Chondrocyte (in vitro differentiated cells): ENCODE measurements around the gene PDGFRB. TPM values are rescaled to one million over a fixed set of nuclear protein-coding genes. Genes with fewer than 3 reads are reported as not detected.
A peak's percentile ranks its signal among the peaks of the same experiment; 100 is the strongest.

Source experiments
- DNase-seq: peaks from one replicate; pipeline ENCODE4 v3.0.0; 2021; ENCODE audit warnings: mixed read lengths, low spot score
- H3K27ac Mint-ChIP-seq: one replicate; pipeline ENCODE4 v1.8.0; 2021; ENCODE audit warnings: mild to moderate bottlenecking, moderate library complexity, mixed read lengths; ENCODE audit not compliant: unreplicated experiment
- H3K27me3 Mint-ChIP-seq: 2 replicates; pipeline ENCODE4 v1.8.0; 2021; ENCODE audit warnings: low read depth, mixed read lengths
- H3K36me3 Mint-ChIP-seq: 2 replicates; pipeline ENCODE4 v1.8.0; 2021; ENCODE audit warnings: low read depth, mixed read lengths
- H3K4me1 Mint-ChIP-seq: 2 replicates; pipeline ENCODE4 v1.8.0; 2021; ENCODE audit warnings: low read depth, mild to moderate bottlenecking, mixed read lengths
- H3K4me3 Mint-ChIP-seq: one replicate; pipeline ENCODE4 v1.8.0; 2021; ENCODE audit warnings: mild to moderate bottlenecking, moderate library complexity, mixed read lengths; ENCODE audit not compliant: unreplicated experiment
- H3K9me3 Mint-ChIP-seq: 2 replicates; pipeline ENCODE4 v1.8.0; 2021; ENCODE audit warnings: low read depth, mixed read lengths
- total RNA-seq: library from RNA; stranded (reverse); gene quantifications from 3 replicates; pipeline ENCODE4 v1.2.1, GENCODE V29; 2021
- TF ChIP-seq, protein P1 (sequence below): fragments of 200-600 bp; sonication (generic); IDR thresholded peaks from 2 replicates; pipeline ENCODE4 v1.5.0; 2021; ENCODE audit warnings: antibody characterized with exemption, mild to moderate bottlenecking, moderate library complexity

PDGFRB gene
- total RNA-seq, 1 donor from 2014 or later: 499 TPM

DNA sequence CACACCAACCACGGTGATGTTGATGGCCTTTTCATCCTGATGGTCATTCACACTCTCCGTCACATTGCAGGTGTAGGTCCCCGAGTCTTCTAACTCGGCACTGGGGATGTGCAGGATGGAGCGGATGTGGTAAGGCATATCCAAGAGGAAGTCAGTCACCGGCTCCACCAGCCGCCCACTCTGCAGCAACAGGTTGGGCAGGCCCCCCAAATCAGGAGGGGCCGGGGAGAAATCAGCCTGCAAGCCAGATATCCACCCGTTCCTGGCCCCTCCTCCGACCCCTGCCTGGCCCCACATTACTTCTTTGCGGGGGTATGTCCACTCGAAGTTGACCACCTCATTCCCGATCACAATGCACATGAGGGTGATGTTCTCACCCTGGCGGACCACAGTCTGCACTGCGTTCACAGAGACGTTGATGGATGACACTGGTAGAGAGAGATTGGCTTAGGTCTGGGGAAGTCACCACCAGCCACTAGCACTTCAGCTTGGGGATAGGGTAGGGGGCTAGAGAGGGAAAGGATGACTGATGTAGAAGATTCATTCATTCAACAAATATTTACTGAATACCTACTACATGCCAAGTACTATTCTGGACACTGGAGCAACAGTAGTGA lies 22.0 kb downstream of the PDGFRB start:
- Mint-ChIP-seq H3K27me3 (no peaks in the 10 kb centered on the region), H3K4me3 (no peak overlapping the region), H3K27ac (no peak overlapping the region), H3K36me3 (peaks cover 50% of the 10 kb centered on the region), H3K4me1 (peaks cover 89% of the 10 kb centered on the region), H3K9me3 (no peaks in the 10 kb centered on the region)
- TF ChIP-seq, protein P1, sequence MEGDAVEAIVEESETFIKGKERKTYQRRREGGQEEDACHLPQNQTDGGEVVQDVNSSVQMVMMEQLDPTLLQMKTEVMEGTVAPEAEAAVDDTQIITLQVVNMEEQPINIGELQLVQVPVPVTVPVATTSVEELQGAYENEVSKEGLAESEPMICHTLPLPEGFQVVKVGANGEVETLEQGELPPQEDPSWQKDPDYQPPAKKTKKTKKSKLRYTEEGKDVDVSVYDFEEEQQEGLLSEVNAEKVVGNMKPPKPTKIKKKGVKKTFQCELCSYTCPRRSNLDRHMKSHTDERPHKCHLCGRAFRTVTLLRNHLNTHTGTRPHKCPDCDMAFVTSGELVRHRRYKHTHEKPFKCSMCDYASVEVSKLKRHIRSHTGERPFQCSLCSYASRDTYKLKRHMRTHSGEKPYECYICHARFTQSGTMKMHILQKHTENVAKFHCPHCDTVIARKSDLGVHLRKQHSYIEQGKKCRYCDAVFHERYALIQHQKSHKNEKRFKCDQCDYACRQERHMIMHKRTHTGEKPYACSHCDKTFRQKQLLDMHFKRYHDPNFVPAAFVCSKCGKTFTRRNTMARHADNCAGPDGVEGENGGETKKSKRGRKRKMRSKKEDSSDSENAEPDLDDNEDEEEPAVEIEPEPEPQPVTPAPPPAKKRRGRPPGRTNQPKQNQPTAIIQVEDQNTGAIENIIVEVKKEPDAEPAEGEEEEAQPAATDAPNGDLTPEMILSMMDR: no peak
- DNase-seq: no peak

- DNase-seq: no peak
- Mint-ChIP-seq H3K27me3 (no peaks in the 10 kb centered on the region), H3K27ac (peak overlapping the region; percentile 66), H3K36me3 (peaks cover 59% of the 10 kb centered on the region), H3K4me3 (no peak overlapping the region), H3K4me1 (peaks cover 89% of the 10 kb centered on the region), H3K9me3 (no peaks in the 10 kb centered on the region)
- TF ChIP-seq, protein P1: no peak
Observed at GRCh38 chr5:150132740-150133139, 22.9 kb downstream of the PDGFRB start.

DNA sequence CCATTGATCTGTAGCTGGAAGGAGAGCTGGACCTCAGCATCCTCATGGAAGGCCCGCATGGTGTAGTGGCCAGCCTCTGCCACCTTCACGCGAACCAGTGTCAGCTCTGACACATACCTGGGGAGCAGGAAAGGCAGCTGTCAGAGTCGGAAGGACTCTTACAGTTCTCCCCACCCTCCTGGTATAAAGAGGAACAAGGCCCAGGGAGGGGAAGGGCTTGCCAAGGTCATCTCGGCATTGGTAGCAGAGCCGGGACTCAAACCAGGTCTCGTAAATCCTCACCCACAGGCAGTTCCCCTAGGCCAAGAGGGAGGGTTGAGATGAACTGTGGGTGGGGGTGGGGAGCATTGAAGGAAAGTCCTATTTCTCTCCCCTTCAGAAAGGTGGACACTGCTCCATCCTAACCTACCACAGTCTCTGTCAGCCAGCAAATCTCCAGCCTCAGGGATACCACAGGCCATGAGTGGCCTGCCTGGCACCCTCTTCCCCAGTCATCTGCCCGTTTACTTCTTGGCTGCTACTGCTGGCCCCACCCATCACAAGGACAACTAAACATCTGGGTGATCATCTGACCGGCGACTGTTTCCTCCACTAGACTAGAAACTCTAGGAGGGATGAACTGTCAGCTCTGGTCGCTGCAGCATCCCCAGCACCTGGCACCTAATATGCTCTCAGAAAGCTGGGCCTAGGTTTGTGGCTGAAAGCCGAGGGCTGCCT lies 23.5 kb downstream of the PDGFRB start:
- Mint-ChIP-seq H3K9me3 (no peaks in the 10 kb centered on the region), H3K27me3 (no peaks in the 10 kb centered on the region), H3K4me1 (peaks cover 84% of the 10 kb centered on the region), H3K4me3 (no peak overlapping the region), H3K36me3 (peaks cover 62% of the 10 kb centered on the region), H3K27ac (peak overlapping the region; percentile 52)
- no peak for DNase-seq
- TF ChIP-seq, protein P1: no peak

GRCh38 chr5:150131461-150131860 lies 24.2 kb downstream of the PDGFRB start:
- H3K4me3 Mint-ChIP-seq: no peak overlapping the region
- peaks cover 66% of the 10 kb centered on the region for H3K36me3 Mint-ChIP-seq
- no peaks in the 10 kb centered on the region for H3K27me3 Mint-ChIP-seq
- TF ChIP-seq, protein P1: no peak
- peak overlapping the region; percentile 34 for H3K27ac Mint-ChIP-seq
- peaks cover 77% of the 10 kb centered on the region for H3K4me1 Mint-ChIP-seq
- H3K9me3 Mint-ChIP-seq: no peaks in the 10 kb centered on the region
- no peak for DNase-seq

- no peak overlapping the region for H3K4me3 Mint-ChIP-seq
- peaks cover 67% of the 10 kb centered on the region for H3K4me1 Mint-ChIP-seq
- H3K36me3 Mint-ChIP-seq: peaks cover 73% of the 10 kb centered on the region
- DNase-seq: no peak
- TF ChIP-seq, protein P1: no peak
- H3K27me3 Mint-ChIP-seq: no peaks in the 10 kb centered on the region
- H3K9me3 Mint-ChIP-seq: no peaks in the 10 kb centered on the region
- H3K27ac Mint-ChIP-seq: no peak overlapping the region
Observed at GRCh38 chr5:150130493-150130922, 25.1 kb downstream of the PDGFRB start.
